GM19025 (cell line): ENCODE data around the gene THSD7A.
"Not testable (repeated sequence)": the region's sequence is repeated elsewhere in the genome, so short reads cannot be mapped to it uniquely, and the experiment has no call there.

Source experiments
- ATAC-seq: cut with Tn5 transposase; IDR thresholded peaks from one replicate; pipeline ENCODE4 v1.9.1; 2021; ENCODE audit warnings: mild to moderate bottlenecking, low read depth, moderate library complexity; ENCODE audit not compliant: unreplicated experiment

Gene THSD7A

GRCh38 chr7:11473220-11473619, 358.8 kb downstream of the THSD7A start:
- no peak for ATAC-seq

- ATAC-seq, result no peak
These were observed 359.4 kb downstream of the THSD7A start for GRCh38 chr7:11472646-11473045.

GRCh38 chr7:11471255-11471654, 360.7 kb downstream of the THSD7A start:
- ATAC-seq, result no peak

- no peak for ATAC-seq
These were observed 362.8 kb downstream of the THSD7A start for GRCh38 chr7:11469028-11469745.

GRCh38 chr7:11466517-11467105, 365.4 kb downstream of the THSD7A start:
- ATAC-seq, result no peak

GRCh38 chr7:11464624-11465023, 367.4 kb downstream of the THSD7A start:
- no peak for ATAC-seq

- ATAC-seq, result no peak
These were observed 370.1 kb downstream of the THSD7A start for GRCh38 chr7:11461946-11462345.

GRCh38 chr7:11458736-11459483, 373.1 kb downstream of the THSD7A start:
- ATAC-seq, result no peak

GRCh38 chr7:11457419-11457818, 374.6 kb downstream of the THSD7A start:
- no peak for ATAC-seq

GRCh38 chr7:11456574-11456973, 375.4 kb downstream of the THSD7A start:
- ATAC-seq, result no peak

- ATAC-seq, result no peak
These were observed 379.5 kb downstream of the THSD7A start for GRCh38 chr7:11452476-11452875.

- ATAC-seq, result no peak
These were observed 381.7 kb downstream of the THSD7A start for GRCh38 chr7:11450281-11450680.

- no peak for ATAC-seq
These were observed 382.7 kb downstream of the THSD7A start for GRCh38 chr7:11449316-11449715.

GRCh38 chr7:11448323-11448722, 383.7 kb downstream of the THSD7A start:
- no peak for ATAC-seq

GRCh38 chr7:11447106-11447505, 384.9 kb downstream of the THSD7A start:
- ATAC-seq, result no peak

GRCh38 chr7:11443934-11444333, 388.1 kb downstream of the THSD7A start:
- not testable (repeated sequence) for ATAC-seq

- ATAC-seq, result no peak
These were observed 394.0 kb downstream of the THSD7A start for GRCh38 chr7:11437994-11438393.

GRCh38 chr7:11436773-11437524, 395.0 kb downstream of the THSD7A start:
- ATAC-seq, result no peak

- ATAC-seq, result no peak
These were observed 395.7 kb downstream of the THSD7A start for GRCh38 chr7:11436316-11436715.

- ATAC-seq, result no peak
These were observed 397.6 kb downstream of the THSD7A start for GRCh38 chr7:11434366-11434765.

GRCh38 chr7:11430841-11431240, 401.2 kb downstream of the THSD7A start:
- ATAC-seq, result no peak
